WTC11 (cell line): ENCODE results near the gene HTRA2. TPM values are rescaled to one million over a fixed set of nuclear protein-coding genes. Genes with fewer than 3 reads are reported as not detected.

Experiments used
- ZNF317 ChIP-seq: sonication (generic); formaldehyde crosslinking; IDR thresholded peaks from 2 replicates; pipeline ENCODE4 v1.8.1; 2023; ENCODE audit warnings: low read depth, mild to moderate bottlenecking, moderate library complexity, missing genetic modification reagents, borderline replicate concordance
- total RNA-seq: library from RNA; stranded (reverse); gene quantifications from 3 replicates; pipeline ENCODE4 v1.2.3, GENCODE V29; 2021
- TF ChIP-seq, protein P1 (sequence below): sonication (generic); formaldehyde crosslinking; IDR thresholded peaks from 2 replicates; pipeline ENCODE4 v1.8.1; 2022; ENCODE audit warnings: mild to moderate bottlenecking, missing genetic modification reagents, moderate library complexity, borderline replicate concordance

Gene HTRA2
- total RNA-seq, 1 experiment from 2014 or later = 30.0 TPM

DNA sequence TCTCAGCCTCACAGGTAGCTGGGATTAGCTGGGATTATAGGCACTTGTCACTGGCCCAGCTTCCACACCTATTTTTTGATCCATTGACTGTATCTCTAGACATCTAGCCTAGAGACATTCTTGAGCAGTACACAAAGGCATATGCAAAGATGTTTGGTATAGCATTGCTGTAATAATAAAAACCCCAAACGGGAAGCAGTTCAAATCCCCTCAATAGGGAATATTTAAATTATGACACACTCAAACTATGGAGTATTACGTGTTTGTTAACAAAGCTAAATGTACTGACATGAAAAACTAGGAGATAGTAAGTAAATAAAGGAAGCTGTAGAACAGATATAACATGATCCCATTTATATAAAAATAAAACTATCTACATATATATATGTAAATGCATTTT lies 52.5 kb downstream of the HTRA2 start (continued):
- TF ChIP-seq, protein P1, sequence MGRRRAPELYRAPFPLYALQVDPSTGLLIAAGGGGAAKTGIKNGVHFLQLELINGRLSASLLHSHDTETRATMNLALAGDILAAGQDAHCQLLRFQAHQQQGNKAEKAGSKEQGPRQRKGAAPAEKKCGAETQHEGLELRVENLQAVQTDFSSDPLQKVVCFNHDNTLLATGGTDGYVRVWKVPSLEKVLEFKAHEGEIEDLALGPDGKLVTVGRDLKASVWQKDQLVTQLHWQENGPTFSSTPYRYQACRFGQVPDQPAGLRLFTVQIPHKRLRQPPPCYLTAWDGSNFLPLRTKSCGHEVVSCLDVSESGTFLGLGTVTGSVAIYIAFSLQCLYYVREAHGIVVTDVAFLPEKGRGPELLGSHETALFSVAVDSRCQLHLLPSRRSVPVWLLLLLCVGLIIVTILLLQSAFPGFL = no peak
- TF ChIP-seq ZNF317 (CRISPR knock-in tag) = no peak

Other genes starting within 250 kb of the HTRA2 start
- gene SLC4A5, start 186.5 kb upstream of the HTRA2 start, total RNA-seq = 0.62 to 1.8 TPM (median 1.2 TPM) in 3 replicates
- gene DCTN1, start 149.6 kb upstream of the HTRA2 start, total RNA-seq = 165 to 179 TPM (median 168 TPM) in 3 replicates
- gene C2orf81, start 108.3 kb upstream of the HTRA2 start, total RNA-seq = 2.9 to 3.6 TPM (median 3.3 TPM) in 3 replicates
- 55.2 to 95.7 TPM (median 89.3 TPM) in 3 replicates for gene WDR54, start 108.2 kb upstream of the HTRA2 start, total RNA-seq
- 66.6 to 80.1 TPM (median 67.7 TPM) in 3 replicates for gene RTKN, start 88.0 kb upstream of the HTRA2 start, total RNA-seq
- 15.8 to 20.2 TPM (median 17.3 TPM) in 3 replicates for gene INO80B, start 74.8 kb upstream of the HTRA2 start, total RNA-seq
- 66.0 to 86.6 TPM (median 86.0 TPM) in 3 replicates for gene WBP1, start 71.5 kb upstream of the HTRA2 start, total RNA-seq
- 63.3 to 73.7 TPM (median 67.6 TPM) in 3 replicates for gene MOGS, start 64.6 kb upstream of the HTRA2 start, total RNA-seq
- gene MRPL53, start 57.3 kb upstream of the HTRA2 start, total RNA-seq = 52.1 to 62.6 TPM (median 55.0 TPM) in 3 replicates
- gene CCDC142, start 46.9 kb upstream of the HTRA2 start, total RNA-seq = 10.0 to 14.0 TPM (median 10.4 TPM) in 3 replicates
- 32.6 to 38.3 TPM (median 36.2 TPM) in 3 replicates for gene TTC31, start 46.9 kb upstream of the HTRA2 start, total RNA-seq
- 1.0 to 1.8 TPM (median 1.8 TPM) in 3 replicates for gene LBX2, start 30.3 kb upstream of the HTRA2 start, total RNA-seq
- 13.7 to 15.7 TPM (median 15.4 TPM) in 3 replicates for gene PCGF1, start 22.2 kb upstream of the HTRA2 start, total RNA-seq
- 0.18 to 0.39 TPM (median 0.26 TPM) in 3 replicates for gene TLX2, start 15.5 kb upstream of the HTRA2 start, total RNA-seq
- gene DQX1, start 3.7 kb upstream of the HTRA2 start, total RNA-seq = 1.2 to 1.9 TPM (median 1.3 TPM) in 3 replicates
- gene AUP1, start 227 bp upstream of the HTRA2 start, total RNA-seq = 78.1 to 84.9 TPM (median 80.9 TPM) in 3 replicates
- 21.1 to 27.2 TPM (median 23.9 TPM) in 3 replicates for gene LOXL3, start 24.0 kb downstream of the HTRA2 start, total RNA-seq
- 15.3 to 16.9 TPM (median 15.9 TPM) in 3 replicates for gene DOK1, start 24.8 kb downstream of the HTRA2 start, total RNA-seq
- 5.9 to 9.2 TPM (median 8.5 TPM) in 3 replicates for gene M1AP, start 118.4 kb downstream of the HTRA2 start, total RNA-seq
- 5.7 to 7.4 TPM (median 6.3 TPM) in 3 replicates for gene SEMA4F, start 124.3 kb downstream of the HTRA2 start, total RNA-seq